Vagina (tissue), 2 donors: Measurements from ENCODE around the gene C16orf74. TPM values are rescaled to one million over a fixed set of nuclear protein-coding genes. Genes with fewer than 3 reads are reported as not detected.

ENCODE experiments used
- DNase-seq, 2 donors: peaks; one replicate each; pipeline ENCODE4 v3.0.0-alpha.2; 2017; ENCODE audit errors: extremely low spot score in 2 of 2
- H3K27ac ChIP-seq: fragments of 200-600 bp; sonication (generic); one replicate; pipeline ENCODE4 v1.5.1; 2019
- H3K27me3 ChIP-seq: fragments of 200-600 bp; sonication (generic); one replicate; pipeline ENCODE4 v1.5.1; 2019
- H3K36me3 ChIP-seq, 2 donors: fragments of 200-600 bp; sonication (generic); one replicate each; pipeline ENCODE4 v1.5.1; 2017 to 2019
- H3K4me1 ChIP-seq: fragments of 200-600 bp; sonication (generic); one replicate; pipeline ENCODE4 v1.5.1; 2019
- H3K4me3 ChIP-seq, 2 donors: fragments of 200-600 bp; sonication (generic); 1 replicate in 1 of 2; 2 replicates in 1 of 2; pipeline ENCODE4 v1.5.1; 2016 to 2019
- H3K9me3 ChIP-seq: fragments of 200-600 bp; sonication (generic); one replicate; pipeline ENCODE4 v1.5.1; 2019
- CTCF ChIP-seq, 3 experiments: fragments of 450-650 bp in 2 of 3; fragments of 200-600 bp in 1 of 3; sonication (generic) in 1 of 3; IDR thresholded peaks; one replicate each; pipeline ENCODE4 v1.5.1; 2017 to 2019; ENCODE audit warnings: antibody characterized with exemption in 3 of 3, mild to moderate bottlenecking in 2 of 3, moderate library complexity in 2 of 3
- POLR2A ChIP-seq, 2 donors: fragments of 450-650 bp; IDR thresholded peaks; one replicate each; pipeline ENCODE4 v1.6.1; 2017; ENCODE audit warnings: antibody characterized with exemption in 2 of 2, mild to moderate bottlenecking in 2 of 2, moderate library complexity in 2 of 2
- POLR2AphosphoS5 ChIP-seq, 2 donors: sonication (generic); formaldehyde crosslinking; IDR thresholded peaks; one replicate each; pipeline ENCODE4 v1.9.0; 2017; ENCODE audit warnings: antibody characterized with exemption in 2 of 2, mild to moderate bottlenecking in 2 of 2, low read depth in 1 of 2; ENCODE audit not compliant: insufficient read depth in 1 of 2
- intact Hi-C: fragments of 100-400 bp; cut with DNase I; formaldehyde crosslinking; loops from one replicate; pipeline ENCODE4 v1.15.1; 2023
- total RNA-seq: library from RNA; depleted of rRNA; stranded (reverse); fragments of >200 nt; gene quantifications from one replicate; pipeline ENCODE4 v1.2.3, GENCODE V29; 2016

Gene C16orf74
- total RNA-seq, 1 donor from 2014 or later, result 18.2 TPM

GRCh38 chr16:85707528-85708095, 43.3 kb downstream of the C16orf74 start:
- Histone ChIP-seq H3K4me3 (no peak overlapping the region), H3K9me3 (no peaks in the 10 kb centered on the region), H3K27me3 (no peaks in the 10 kb centered on the region), H3K36me3 (no peaks in the 10 kb centered on the region), H3K4me1 (no peaks in the 10 kb centered on the region), H3K27ac (no peak overlapping the region)
- no peak for TF ChIP-seq CTCF (IDR thresholded peaks at IDR 0.05)
- TF ChIP-seq POLR2A (IDR thresholded peaks at IDR 0.05), result no peak
- TF ChIP-seq POLR2AphosphoS5 (IDR thresholded peaks at IDR 0.05; ENCODE audit: insufficient read depth in 1 of 2, low read depth in 1 of 2), result no peak
- DNase-seq, result no peak
- intact Hi-C loops, result no loop called here

DNA sequence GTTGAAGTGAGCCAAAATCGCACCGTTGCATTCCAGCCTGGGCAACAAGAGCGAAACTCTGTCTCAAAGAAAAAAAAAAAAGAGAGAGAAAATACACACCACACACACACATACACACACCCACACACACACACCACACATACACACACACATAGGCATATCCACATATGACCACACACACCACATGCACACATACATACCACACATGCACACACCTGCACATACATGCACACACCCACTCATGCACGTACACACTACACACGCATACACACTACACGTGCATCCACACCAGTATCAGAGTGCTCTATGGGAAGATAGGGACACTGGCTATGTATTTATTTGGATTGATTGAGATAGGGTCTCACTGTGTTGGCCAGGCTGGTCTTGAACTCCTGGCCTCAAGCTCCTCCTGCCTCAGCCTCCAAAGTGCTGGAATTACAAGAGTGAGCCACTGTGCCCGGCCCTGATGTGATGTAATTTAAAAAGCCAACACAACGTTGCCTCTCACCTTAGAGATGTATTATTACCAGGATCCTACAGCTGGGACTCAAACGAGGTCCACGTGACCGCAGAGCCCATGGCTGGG, 44.4 kb downstream of the C16orf74 start:
- Histone ChIP-seq H3K27ac (no peak overlapping the region), H3K9me3 (no peaks in the 10 kb centered on the region), H3K4me1 (no peaks in the 10 kb centered on the region), H3K36me3 (no peaks in the 10 kb centered on the region), H3K27me3 (no peaks in the 10 kb centered on the region), H3K4me3 (no peak overlapping the region)
- no peak for TF ChIP-seq POLR2AphosphoS5 (IDR thresholded peaks at IDR 0.05; ENCODE audit: insufficient read depth in 1 of 2, low read depth in 1 of 2)
- no peak for TF ChIP-seq POLR2A (IDR thresholded peaks at IDR 0.05)
- TF ChIP-seq CTCF (IDR thresholded peaks at IDR 0.05), result no peak
- no peak for DNase-seq
- intact Hi-C loops, result no loop called here

- Histone ChIP-seq H3K27ac (no peak overlapping the region), H3K36me3 (no peaks in the 10 kb centered on the region), H3K9me3 (no peaks in the 10 kb centered on the region), H3K27me3 (no peaks in the 10 kb centered on the region), H3K4me3 (no peak overlapping the region), H3K4me1 (no peaks in the 10 kb centered on the region)
- intact Hi-C loops, result no loop called here
- no peak for DNase-seq
- TF ChIP-seq POLR2A (IDR thresholded peaks at IDR 0.05), result no peak
- TF ChIP-seq POLR2AphosphoS5 (IDR thresholded peaks at IDR 0.05; ENCODE audit: insufficient read depth in 1 of 2, low read depth in 1 of 2), result no peak
- TF ChIP-seq CTCF (IDR thresholded peaks at IDR 0.05), result no peak
These were observed 45.7 kb downstream of the C16orf74 start for GRCh38 chr16:85704900-85705846.

DNA sequence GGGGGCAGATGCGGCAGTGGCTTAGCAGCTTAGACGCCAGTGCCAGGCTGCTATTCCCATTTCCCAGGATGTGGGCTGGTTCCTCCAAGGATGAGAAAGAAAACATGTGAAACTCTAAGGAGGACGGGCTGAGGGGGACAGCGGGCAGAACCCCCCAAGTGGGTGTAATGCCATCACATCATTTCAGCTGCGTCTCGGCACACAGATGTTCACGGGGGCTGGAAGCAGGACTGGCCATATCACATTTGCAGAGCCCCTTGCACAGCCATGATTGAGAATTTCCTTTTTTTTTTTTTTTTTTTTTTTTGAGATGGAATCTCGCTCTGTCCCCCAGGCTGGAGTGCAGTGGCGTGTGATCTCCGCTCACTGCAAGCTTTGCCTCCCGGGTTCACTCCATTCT, 46.9 kb downstream of the C16orf74 start:
- no peak for DNase-seq
- Histone ChIP-seq H3K36me3 (no peaks in the 10 kb centered on the region), H3K4me1 (no peaks in the 10 kb centered on the region), H3K4me3 (no peak overlapping the region), H3K27ac (no peak overlapping the region), H3K27me3 (no peaks in the 10 kb centered on the region), H3K9me3 (no peaks in the 10 kb centered on the region)
- TF ChIP-seq POLR2A (IDR thresholded peaks at IDR 0.05) (no peak), CTCF (IDR thresholded peaks at IDR 0.05) (no peak), POLR2AphosphoS5 (IDR thresholded peaks at IDR 0.05; ENCODE audit: insufficient read depth in 1 of 2, low read depth in 1 of 2) (no peak)
- intact Hi-C loops, result no loop called here
